Epithelial cell of proximal tubule (primary cell): Measurements from ENCODE around the gene HHATL. TPM values are rescaled to one million over a fixed set of nuclear protein-coding genes. Genes with fewer than 3 reads are reported as not detected.

Experiments used
- DNase-seq: peaks from one replicate; pipeline ENCODE4 v3.0.0-alpha.2; 2011; ENCODE audit warnings: low read depth
- H3K4me3 ChIP-seq: 2 replicates; pipeline ENCODE4 v1.5.1; 2011; ENCODE audit warnings: low read depth, mild to moderate bottlenecking, low read length
- CTCF ChIP-seq: conservative IDR thresholded peaks from 2 replicates; pipeline ENCODE4 v1.5.1; 2012; ENCODE audit warnings: low read depth, mild to moderate bottlenecking, low read length
- total RNA-seq: library from RNA; depleted of rRNA; stranded (reverse); fragments of >200 nt; gene quantifications from 2 replicates; pipeline ENCODE4 v1.2.3, GENCODE V29; 2015

HHATL gene
- total RNA-seq, 1 donor from 2014 or later, result not detected

GRCh38 chr3:42696356-42697288 is 6.0 kb downstream of the HHATL start:
- no peak overlapping the region for H3K4me3 ChIP-seq
- DNase-seq, result no peak
- no peak for TF ChIP-seq CTCF

GRCh38 chr3:42694366-42694765 is 8.2 kb downstream of the HHATL start:
- DNase-seq, result no peak
- TF ChIP-seq CTCF, result no peak
- no peak overlapping the region for H3K4me3 ChIP-seq

GRCh38 chr3:42693530-42693930 is 9.1 kb downstream of the HHATL start:
- TF ChIP-seq CTCF, result no peak

GRCh38 chr3:42692667-42693529 is 9.7 kb downstream of the HHATL start:
- DNase-seq, result no peak
- no peak for TF ChIP-seq CTCF

More at GRCh38 chr3:42693530-42693930, 9.1 kb downstream of the HHATL start:
- DNase-seq, result no peak
- H3K4me3 ChIP-seq, result no peak overlapping the region

GRCh38 chr3:42691816-42692666 is 10.6 kb downstream of the HHATL start:
- no peak for DNase-seq
- no peak for TF ChIP-seq CTCF
- H3K4me3 ChIP-seq, result no peak overlapping the region

More at GRCh38 chr3:42692667-42693529, 9.7 kb downstream of the HHATL start:
- H3K4me3 ChIP-seq, result no peak overlapping the region
